Vagina (tissue), 2 donors: Measurements from ENCODE around the gene CARD14. TPM values are rescaled to one million over a fixed set of nuclear protein-coding genes. Genes with fewer than 3 reads are reported as not detected.

Experiments
- DNase-seq, 2 donors: peaks; one replicate each; pipeline ENCODE4 v3.0.0-alpha.2; 2017; ENCODE audit errors: extremely low spot score in 2 of 2
- H3K27ac ChIP-seq: fragments of 200-600 bp; sonication (generic); one replicate; pipeline ENCODE4 v1.5.1; 2019
- H3K27me3 ChIP-seq: fragments of 200-600 bp; sonication (generic); one replicate; pipeline ENCODE4 v1.5.1; 2019
- H3K36me3 ChIP-seq, 2 donors: fragments of 200-600 bp; sonication (generic); one replicate each; pipeline ENCODE4 v1.5.1; 2017 to 2019
- H3K4me1 ChIP-seq: fragments of 200-600 bp; sonication (generic); one replicate; pipeline ENCODE4 v1.5.1; 2019
- H3K4me3 ChIP-seq, 2 donors: fragments of 200-600 bp; sonication (generic); 1 replicate in 1 of 2; 2 replicates in 1 of 2; pipeline ENCODE4 v1.5.1; 2016 to 2019
- H3K9me3 ChIP-seq: fragments of 200-600 bp; sonication (generic); one replicate; pipeline ENCODE4 v1.5.1; 2019
- POLR2A ChIP-seq, 2 donors: fragments of 450-650 bp; IDR thresholded peaks; one replicate each; pipeline ENCODE4 v1.6.1; 2017; ENCODE audit warnings: antibody characterized with exemption in 2 of 2, mild to moderate bottlenecking in 2 of 2, moderate library complexity in 2 of 2
- POLR2AphosphoS5 ChIP-seq, 2 donors: sonication (generic); formaldehyde crosslinking; IDR thresholded peaks; one replicate each; pipeline ENCODE4 v1.9.0; 2017; ENCODE audit warnings: antibody characterized with exemption in 2 of 2, mild to moderate bottlenecking in 2 of 2, low read depth in 1 of 2; ENCODE audit not compliant: insufficient read depth in 1 of 2
- intact Hi-C: fragments of 100-400 bp; cut with DNase I; formaldehyde crosslinking; loops from one replicate; pipeline ENCODE4 v1.15.1; 2023
- total RNA-seq: library from RNA; depleted of rRNA; stranded (reverse); fragments of >200 nt; gene quantifications from one replicate; pipeline ENCODE4 v1.2.3, GENCODE V29; 2016
- TF ChIP-seq, protein P1 (sequence below), 3 experiments: fragments of 450-650 bp in 2 of 3; fragments of 200-600 bp in 1 of 3; sonication (generic) in 1 of 3; IDR thresholded peaks; one replicate each; pipeline ENCODE4 v1.5.1; 2017 to 2019; ENCODE audit warnings: antibody characterized with exemption in 3 of 3, mild to moderate bottlenecking in 2 of 3, moderate library complexity in 2 of 3

Gene CARD14
- total RNA-seq, 1 donor from 2014 or later = 30.0 TPM

GRCh38 chr17:80244871-80245509, 75.2 kb downstream of the CARD14 start:
- intact Hi-C loops = no loop called here
- no peaks in the 10 kb centered on the region for H3K27me3 ChIP-seq
- peaks cover 0 to 23% of the 10 kb centered on the region in 2 donors for H3K36me3 ChIP-seq
- H3K9me3 ChIP-seq = no peaks in the 10 kb centered on the region
- no peak overlapping the region for H3K4me3 ChIP-seq
- DNase-seq = no peak
- TF ChIP-seq, protein P1, sequence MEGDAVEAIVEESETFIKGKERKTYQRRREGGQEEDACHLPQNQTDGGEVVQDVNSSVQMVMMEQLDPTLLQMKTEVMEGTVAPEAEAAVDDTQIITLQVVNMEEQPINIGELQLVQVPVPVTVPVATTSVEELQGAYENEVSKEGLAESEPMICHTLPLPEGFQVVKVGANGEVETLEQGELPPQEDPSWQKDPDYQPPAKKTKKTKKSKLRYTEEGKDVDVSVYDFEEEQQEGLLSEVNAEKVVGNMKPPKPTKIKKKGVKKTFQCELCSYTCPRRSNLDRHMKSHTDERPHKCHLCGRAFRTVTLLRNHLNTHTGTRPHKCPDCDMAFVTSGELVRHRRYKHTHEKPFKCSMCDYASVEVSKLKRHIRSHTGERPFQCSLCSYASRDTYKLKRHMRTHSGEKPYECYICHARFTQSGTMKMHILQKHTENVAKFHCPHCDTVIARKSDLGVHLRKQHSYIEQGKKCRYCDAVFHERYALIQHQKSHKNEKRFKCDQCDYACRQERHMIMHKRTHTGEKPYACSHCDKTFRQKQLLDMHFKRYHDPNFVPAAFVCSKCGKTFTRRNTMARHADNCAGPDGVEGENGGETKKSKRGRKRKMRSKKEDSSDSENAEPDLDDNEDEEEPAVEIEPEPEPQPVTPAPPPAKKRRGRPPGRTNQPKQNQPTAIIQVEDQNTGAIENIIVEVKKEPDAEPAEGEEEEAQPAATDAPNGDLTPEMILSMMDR (IDR thresholded peaks at IDR 0.05) = no peak
- TF ChIP-seq POLR2A (IDR thresholded peaks at IDR 0.05) (no peak), POLR2AphosphoS5 (IDR thresholded peaks at IDR 0.05; ENCODE audit: insufficient read depth in 1 of 2, low read depth in 1 of 2) (no peak)
- no peaks in the 10 kb centered on the region for H3K4me1 ChIP-seq
- H3K27ac ChIP-seq = no peak overlapping the region

- no peaks in the 10 kb centered on the region for H3K4me1 ChIP-seq
- intact Hi-C loops = no loop called here
- TF ChIP-seq, protein P1 (IDR thresholded peaks at IDR 0.05) = no peak
- TF ChIP-seq POLR2AphosphoS5 (IDR thresholded peaks at IDR 0.05; ENCODE audit: insufficient read depth in 1 of 2, low read depth in 1 of 2) = no peak
- TF ChIP-seq POLR2A (IDR thresholded peaks at IDR 0.05) = no peak
- H3K27ac ChIP-seq = no peak overlapping the region
- H3K4me3 ChIP-seq = no peak overlapping the region
- H3K27me3 ChIP-seq = no peaks in the 10 kb centered on the region
- DNase-seq = no peak
- H3K9me3 ChIP-seq = no peaks in the 10 kb centered on the region
- peaks cover 0 to 23% of the 10 kb centered on the region in 2 donors for H3K36me3 ChIP-seq
Measured at GRCh38 chr17:80245566-80246265, 75.9 kb downstream of the CARD14 start.

DNA sequence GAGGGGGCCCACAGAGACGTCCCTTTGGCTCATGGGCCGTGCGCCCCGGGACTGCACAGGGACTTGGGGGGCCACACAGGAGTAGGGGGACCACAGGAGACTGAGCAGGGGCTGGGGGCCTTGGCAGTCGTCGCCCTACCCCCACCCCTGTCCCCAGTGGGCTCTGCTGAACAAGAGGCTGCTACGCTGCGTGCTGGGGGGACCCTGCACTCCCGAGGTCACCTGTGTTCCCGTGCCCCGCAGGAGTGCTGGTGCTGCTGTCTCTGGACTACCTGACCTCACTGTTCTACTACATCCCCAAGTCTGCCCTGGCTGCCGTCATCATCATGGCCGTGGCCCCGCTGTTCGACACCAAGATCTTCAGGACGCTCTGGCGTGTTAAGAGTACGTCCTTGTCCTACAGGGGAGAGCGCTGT, 76.4 kb downstream of the CARD14 start:
- TF ChIP-seq POLR2AphosphoS5 (IDR thresholded peaks at IDR 0.05; ENCODE audit: insufficient read depth in 1 of 2, low read depth in 1 of 2) = no peak
- no peak for TF ChIP-seq POLR2A (IDR thresholded peaks at IDR 0.05)
- TF ChIP-seq, protein P1 (IDR thresholded peaks at IDR 0.05) = no peak
- Histone ChIP-seq H3K27ac (no peak overlapping the region), H3K27me3 (no peaks in the 10 kb centered on the region), H3K36me3 (peaks cover 0 to 26% of the 10 kb centered on the region in 2 donors), H3K4me3 (no peak overlapping the region), H3K9me3 (no peaks in the 10 kb centered on the region), H3K4me1 (no peaks in the 10 kb centered on the region)
- intact Hi-C loops = no loop called here
- no peak for DNase-seq

DNA sequence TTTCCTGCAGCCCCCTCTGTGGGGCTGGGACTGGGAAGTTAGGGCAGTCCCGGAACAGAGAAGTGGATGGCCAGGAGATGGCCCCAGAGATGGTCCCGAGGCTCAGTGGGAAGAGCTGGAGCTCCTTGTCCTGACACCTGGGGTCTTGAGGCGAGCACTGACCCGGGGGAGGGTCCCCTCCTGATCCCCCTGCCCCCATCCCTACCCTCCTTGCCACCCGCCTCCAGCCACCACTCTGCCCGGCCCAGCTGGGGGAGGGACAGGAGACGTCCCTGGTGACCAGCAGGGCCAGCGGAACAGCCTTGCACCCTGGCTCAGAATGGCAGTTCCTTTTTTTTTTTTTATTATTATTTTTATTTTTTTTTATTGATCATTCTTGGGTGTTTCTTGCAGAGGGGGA, 76.9 kb downstream of the CARD14 start:
- Histone ChIP-seq H3K36me3 (peaks cover 0 to 23% of the 10 kb centered on the region in 2 donors), H3K27me3 (no peaks in the 10 kb centered on the region), H3K27ac (no peak overlapping the region), H3K4me3 (no peak overlapping the region), H3K9me3 (no peaks in the 10 kb centered on the region), H3K4me1 (no peaks in the 10 kb centered on the region)
- DNase-seq = no peak
- intact Hi-C loops = no loop called here
- TF ChIP-seq, protein P1 (IDR thresholded peaks at IDR 0.05) = no peak
- no peak for TF ChIP-seq POLR2AphosphoS5 (IDR thresholded peaks at IDR 0.05; ENCODE audit: insufficient read depth in 1 of 2, low read depth in 1 of 2)

- H3K27ac ChIP-seq = no peak overlapping the region
- H3K36me3 ChIP-seq = peaks cover 0 to 16% of the 10 kb centered on the region in 2 donors
- H3K4me3 ChIP-seq = no peak overlapping the region
- no peaks in the 10 kb centered on the region for H3K9me3 ChIP-seq
- DNase-seq = no peak
- TF ChIP-seq, protein P1 (IDR thresholded peaks at IDR 0.05) = no peak
- TF ChIP-seq POLR2A (IDR thresholded peaks at IDR 0.05) = no peak
- no peak for TF ChIP-seq POLR2AphosphoS5 (IDR thresholded peaks at IDR 0.05; ENCODE audit: insufficient read depth in 1 of 2, low read depth in 1 of 2)
- intact Hi-C loops = no loop called here
- no peaks in the 10 kb centered on the region for H3K27me3 ChIP-seq
- no peaks in the 10 kb centered on the region for H3K4me1 ChIP-seq
Measured at GRCh38 chr17:80247561-80247960, 77.7 kb downstream of the CARD14 start.
